GM12875 (cell line): Measurements from ENCODE around the gene PLXNA4.

Source experiments
- H3K4me3 ChIP-seq: one replicate; pipeline ENCODE4 v1.5.1; 2011; ENCODE audit warnings: low read depth, low read length, control low read depth
- TF ChIP-seq, protein P1 (sequence below): IDR thresholded peaks from 2 replicates; pipeline ENCODE4 v1.5.1; 2011; ENCODE audit warnings: low read depth, mild to moderate bottlenecking, control low read depth, inconsistent platforms, low read length, moderate library complexity, borderline replicate concordance; ENCODE audit not compliant: insufficient read depth

Gene PLXNA4

DNA sequence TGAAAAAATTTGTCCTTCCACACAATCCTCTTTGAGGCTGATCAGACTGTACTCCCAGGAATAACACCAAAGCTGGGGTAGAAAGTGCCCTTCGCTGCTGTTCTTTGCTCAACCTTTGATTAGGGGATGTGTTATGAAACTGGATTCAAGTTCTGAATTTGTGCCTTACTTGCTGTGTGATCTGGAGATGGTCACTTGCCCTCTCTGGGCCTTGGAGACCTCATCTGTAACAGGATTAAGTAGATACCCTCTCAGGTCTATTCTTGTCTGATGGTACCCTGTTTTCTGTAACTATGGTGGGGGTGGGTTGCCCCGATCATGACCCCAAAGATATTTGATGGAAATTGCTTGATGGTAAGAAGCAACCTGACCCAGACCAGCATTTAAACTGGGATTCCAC lies 368.5 kb downstream of the PLXNA4 start:
- H3K4me3 ChIP-seq: no peak overlapping the region
- TF ChIP-seq, protein P1, sequence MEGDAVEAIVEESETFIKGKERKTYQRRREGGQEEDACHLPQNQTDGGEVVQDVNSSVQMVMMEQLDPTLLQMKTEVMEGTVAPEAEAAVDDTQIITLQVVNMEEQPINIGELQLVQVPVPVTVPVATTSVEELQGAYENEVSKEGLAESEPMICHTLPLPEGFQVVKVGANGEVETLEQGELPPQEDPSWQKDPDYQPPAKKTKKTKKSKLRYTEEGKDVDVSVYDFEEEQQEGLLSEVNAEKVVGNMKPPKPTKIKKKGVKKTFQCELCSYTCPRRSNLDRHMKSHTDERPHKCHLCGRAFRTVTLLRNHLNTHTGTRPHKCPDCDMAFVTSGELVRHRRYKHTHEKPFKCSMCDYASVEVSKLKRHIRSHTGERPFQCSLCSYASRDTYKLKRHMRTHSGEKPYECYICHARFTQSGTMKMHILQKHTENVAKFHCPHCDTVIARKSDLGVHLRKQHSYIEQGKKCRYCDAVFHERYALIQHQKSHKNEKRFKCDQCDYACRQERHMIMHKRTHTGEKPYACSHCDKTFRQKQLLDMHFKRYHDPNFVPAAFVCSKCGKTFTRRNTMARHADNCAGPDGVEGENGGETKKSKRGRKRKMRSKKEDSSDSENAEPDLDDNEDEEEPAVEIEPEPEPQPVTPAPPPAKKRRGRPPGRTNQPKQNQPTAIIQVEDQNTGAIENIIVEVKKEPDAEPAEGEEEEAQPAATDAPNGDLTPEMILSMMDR: no peak

DNA sequence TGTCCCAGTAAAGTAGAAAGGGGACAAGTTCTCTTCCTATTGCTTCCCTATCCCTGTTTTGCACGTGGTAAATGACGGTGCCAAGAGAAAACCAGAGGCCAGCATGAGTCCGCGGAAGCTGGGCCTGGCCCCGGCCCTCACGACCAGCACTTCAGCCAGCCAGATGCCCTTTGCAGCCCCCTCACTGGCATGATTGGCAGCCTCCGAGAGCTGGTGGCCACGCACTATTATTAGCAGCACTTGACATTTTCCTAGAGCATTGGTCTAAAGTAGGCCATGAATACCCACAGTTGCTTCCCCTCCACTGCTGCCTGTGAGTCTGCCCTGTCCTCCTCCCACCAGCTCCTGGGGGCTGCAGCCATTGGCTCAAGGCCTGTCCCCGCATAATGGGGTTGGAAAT lies 369.1 kb downstream of the PLXNA4 start:
- TF ChIP-seq, protein P1: no peak
- no peak overlapping the region for H3K4me3 ChIP-seq

DNA sequence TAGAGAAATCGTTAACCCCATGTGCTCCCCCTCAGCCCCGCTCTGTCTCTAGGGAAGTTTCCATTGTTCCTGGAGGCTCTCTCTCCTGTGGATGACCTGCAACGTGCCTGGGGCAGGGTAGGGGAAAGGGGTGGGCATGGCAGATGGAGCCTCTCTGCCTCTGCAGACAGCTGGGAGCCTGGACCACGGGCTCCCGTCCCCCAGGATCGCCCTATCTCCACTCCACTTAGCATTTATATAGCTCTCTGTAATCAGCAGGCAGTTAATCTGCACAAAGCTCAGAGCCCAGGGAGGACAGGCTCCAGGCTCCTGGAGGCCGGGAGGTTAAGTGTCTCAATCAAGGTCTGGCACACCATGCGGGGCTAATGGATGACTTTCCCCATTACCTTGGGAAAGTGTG lies 369.7 kb downstream of the PLXNA4 start:
- H3K4me3 ChIP-seq: no peak overlapping the region
- TF ChIP-seq, protein P1: no peak

DNA sequence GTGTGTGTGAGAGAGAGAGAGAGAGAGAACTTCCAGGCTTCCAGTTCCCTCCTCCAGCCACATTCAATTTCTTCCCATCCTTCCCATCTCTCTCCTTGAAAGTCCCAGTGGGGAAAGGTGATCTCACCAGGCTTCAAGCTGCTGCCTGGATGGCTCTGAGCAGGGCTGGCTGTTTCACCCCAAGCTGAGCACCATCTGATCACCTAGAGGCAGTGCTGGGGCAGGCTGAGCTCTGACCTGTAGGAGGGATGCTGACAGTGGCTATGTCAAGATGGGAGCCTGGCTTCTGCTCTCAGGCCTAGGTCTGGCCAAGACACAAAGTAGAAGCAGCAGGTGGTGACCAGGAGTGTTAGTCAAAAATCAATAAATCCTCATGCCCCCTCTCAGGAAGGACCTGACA lies 370.8 kb downstream of the PLXNA4 start:
- no peak overlapping the region for H3K4me3 ChIP-seq
- TF ChIP-seq, protein P1: no peak

DNA sequence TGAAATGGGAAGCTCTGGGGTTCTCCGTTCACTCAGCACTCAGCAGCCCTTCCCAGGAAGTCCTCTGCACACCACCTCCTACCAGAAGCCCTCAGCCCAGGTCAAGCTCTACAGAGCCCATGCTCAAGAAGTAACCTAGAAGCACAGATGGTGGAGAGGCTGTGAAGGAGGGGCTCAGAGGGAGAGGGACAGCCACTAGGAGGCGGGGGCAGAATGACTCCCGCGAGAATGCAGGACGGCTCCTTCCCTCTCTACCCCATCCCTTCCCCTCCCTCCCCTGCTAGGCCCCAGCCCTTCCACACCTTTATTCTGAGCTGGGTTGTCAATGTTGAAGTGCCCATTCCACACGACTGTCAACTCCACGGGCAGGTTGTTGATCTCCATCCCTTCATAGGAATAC lies 373.2 kb downstream of the PLXNA4 start:
- TF ChIP-seq, protein P1: no peak
- H3K4me3 ChIP-seq: no peak overlapping the region

DNA sequence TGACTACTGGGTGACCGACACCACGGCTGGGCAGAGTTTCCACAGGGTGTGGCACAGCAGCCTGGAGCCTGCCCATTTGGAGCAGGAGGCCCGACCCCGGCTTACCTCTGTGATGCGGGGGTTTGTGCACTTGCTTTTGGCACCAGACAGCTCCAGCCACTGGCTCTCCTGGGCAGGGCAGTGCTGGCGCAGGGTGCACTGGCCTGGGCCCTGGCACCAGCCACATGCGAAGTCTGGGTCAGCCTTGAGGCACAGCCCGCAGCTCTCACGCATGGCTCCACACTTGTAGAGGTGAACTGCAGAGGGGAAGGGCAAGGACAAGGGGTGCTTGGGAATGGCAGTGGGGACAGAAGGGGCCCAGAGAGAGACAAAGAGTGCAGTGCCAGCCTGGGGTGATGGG lies 373.7 kb downstream of the PLXNA4 start:
- TF ChIP-seq, protein P1: no peak
- H3K4me3 ChIP-seq: no peak overlapping the region

DNA sequence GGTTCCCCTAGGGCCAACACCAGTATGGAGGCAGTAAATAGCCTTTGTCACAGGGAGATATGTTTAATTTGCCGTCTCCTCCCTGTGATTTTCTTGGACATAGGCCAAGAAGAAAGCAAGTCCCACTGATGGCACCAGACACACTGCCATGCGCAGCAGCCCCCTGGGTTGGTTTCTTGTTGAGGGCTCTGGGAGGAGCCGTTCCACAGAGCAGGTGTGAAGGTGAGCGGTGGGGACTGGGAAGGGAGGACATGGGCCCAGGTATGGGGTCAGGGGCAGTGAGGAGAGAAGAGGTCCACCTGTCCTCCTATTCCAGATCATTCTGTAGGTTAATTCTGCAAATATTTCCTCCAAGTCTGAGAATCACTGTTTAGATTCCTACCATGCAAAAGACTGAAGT lies 376.1 kb downstream of the PLXNA4 start:
- no peak overlapping the region for H3K4me3 ChIP-seq
- TF ChIP-seq, protein P1: no peak
